NOMO-1 treated with dmso at 0.1 percent for 144 hours (cell line): Measurements from ENCODE around the gene OR2AT4.
"Not testable (repeated sequence)": the region's sequence is repeated elsewhere in the genome, so short reads cannot be mapped to it uniquely, and the experiment has no call there.

Experiments
- DNase-seq: peaks from one replicate; lab custom pipeline; 2025; ENCODE audit not compliant: unreplicated experiment; lab: John Stamatoyannopoulos, UW

OR2AT4 gene

GRCh38 chr11:75096456-75097172 lies at the start of gene OR2AT4:
TSS of gene OR2AT4 (minus strand) at chr11:75096876.
- DNase-seq: no peak

- DNase-seq: no peak
Measured at GRCh38 chr11:75145972-75146519, 49.4 kb upstream of the OR2AT4 start.

- DNase-seq: no peak
Measured at GRCh38 chr11:75145196-75145971, 48.7 kb upstream of the OR2AT4 start.

GRCh38 chr11:75144716-75145014 lies 48.0 kb upstream of the OR2AT4 start:
- DNase-seq: no peak

- DNase-seq: no peak
Measured at GRCh38 chr11:75143420-75143731, 46.7 kb upstream of the OR2AT4 start.

- DNase-seq: peak; percentile 91
Measured at GRCh38 chr11:75142714-75143419, 46.2 kb upstream of the OR2AT4 start.

GRCh38 chr11:75141166-75141565 lies 44.5 kb upstream of the OR2AT4 start:
- DNase-seq: no peak

- no peak for DNase-seq
Measured at GRCh38 chr11:75140269-75141138, 43.8 kb upstream of the OR2AT4 start.

GRCh38 chr11:75135651-75136050 lies 39.0 kb upstream of the OR2AT4 start:
- DNase-seq: no peak

- DNase-seq: no peak
Measured at GRCh38 chr11:75135021-75135650, 38.5 kb upstream of the OR2AT4 start.

GRCh38 chr11:75133976-75134375 lies 37.3 kb upstream of the OR2AT4 start:
- DNase-seq: no peak

GRCh38 chr11:75132080-75132479 lies 35.4 kb upstream of the OR2AT4 start:
- DNase-seq: no peak

- DNase-seq: no peak
Measured at GRCh38 chr11:75126564-75126963, 29.9 kb upstream of the OR2AT4 start.

- no peak for DNase-seq
Measured at GRCh38 chr11:75118577-75118976, 21.9 kb upstream of the OR2AT4 start.

GRCh38 chr11:75114465-75114864 lies 17.8 kb upstream of the OR2AT4 start:
- no peak for DNase-seq

- DNase-seq: no peak
Measured at GRCh38 chr11:75113030-75113429, 16.4 kb upstream of the OR2AT4 start.

- no peak for DNase-seq
Measured at GRCh38 chr11:75112200-75112599, 15.5 kb upstream of the OR2AT4 start.

GRCh38 chr11:75107187-75107586 lies 10.5 kb upstream of the OR2AT4 start:
- DNase-seq: no peak

GRCh38 chr11:75105967-75106681 lies 9.4 kb upstream of the OR2AT4 start:
- DNase-seq: not testable (repeated sequence)

GRCh38 chr11:75105462-75105925 lies 8.8 kb upstream of the OR2AT4 start:
- DNase-seq: no peak
